GM21515 (cell line): ENCODE measurements around the gene VAT1.
"Not testable (repeated sequence)": the region's sequence is repeated elsewhere in the genome, so short reads cannot be mapped to it uniquely, and the experiment has no call there.

ENCODE experiments used
- ATAC-seq: cut with Tn5 transposase; IDR thresholded peaks from one replicate; pipeline ENCODE4 v1.9.1; 2021; ENCODE audit not compliant: unreplicated experiment

Gene VAT1

DNA sequence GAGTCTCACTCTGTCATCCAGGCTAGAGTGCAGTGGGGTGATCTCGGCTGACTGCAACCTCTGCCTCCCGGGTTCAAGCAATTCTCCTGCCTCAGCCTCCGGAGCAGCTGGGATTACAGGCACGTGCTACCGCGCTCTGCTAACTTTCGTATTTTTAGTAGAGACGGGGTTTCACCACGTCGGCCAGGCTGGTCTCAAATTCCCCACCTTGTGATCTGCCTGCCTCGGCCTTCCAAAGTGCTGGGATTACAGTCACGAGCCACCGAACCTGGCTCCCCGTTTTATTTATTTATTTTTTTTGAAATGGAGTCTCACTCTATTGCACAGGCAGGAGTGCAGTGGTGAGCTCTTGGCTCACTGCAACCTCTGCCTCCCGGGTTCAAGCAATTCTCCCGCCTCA, 46.5 kb downstream of the VAT1 start:
- ATAC-seq: not testable (repeated sequence)

DNA sequence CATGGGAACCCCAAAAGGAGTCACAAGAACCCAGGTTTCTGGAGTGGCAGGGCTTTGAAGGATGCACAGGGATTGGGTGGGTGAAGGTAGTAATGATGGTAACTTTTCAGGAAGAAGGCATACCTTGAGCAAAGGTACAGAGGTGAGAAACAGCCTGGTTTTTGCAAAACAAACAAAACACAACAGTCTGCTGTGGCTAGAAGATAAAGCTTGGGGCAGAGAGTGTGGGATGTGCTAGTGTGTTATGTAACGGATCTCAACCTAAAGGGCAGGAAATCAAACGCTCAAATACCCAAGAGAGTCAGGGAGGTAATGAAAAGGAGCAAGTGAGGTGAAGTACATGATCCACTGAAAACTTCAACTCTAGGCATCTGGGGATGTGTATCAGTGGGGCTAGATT, 46.9 kb downstream of the VAT1 start:
- ATAC-seq: no peak

DNA sequence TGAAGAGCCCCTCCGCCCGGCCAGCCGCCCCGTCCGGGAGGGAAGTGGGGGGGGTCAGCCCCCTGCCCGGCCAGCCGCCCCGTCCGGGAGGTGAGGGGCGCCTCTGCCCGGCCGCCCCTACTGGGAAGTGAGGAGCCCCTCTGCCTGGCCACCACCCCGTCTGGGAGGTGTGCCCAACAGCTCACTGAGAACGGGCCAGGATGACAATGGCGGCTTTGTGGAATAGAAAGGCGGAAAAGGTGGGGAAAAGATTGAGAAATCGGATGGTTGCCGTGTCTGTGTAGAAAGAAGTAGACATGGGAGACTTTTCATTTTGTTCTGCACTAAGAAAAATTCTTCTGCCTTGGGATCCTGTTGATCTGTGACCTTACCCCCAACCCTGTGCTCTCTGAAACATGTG, 48.9 kb downstream of the VAT1 start:
- ATAC-seq: not testable (repeated sequence)

DNA sequence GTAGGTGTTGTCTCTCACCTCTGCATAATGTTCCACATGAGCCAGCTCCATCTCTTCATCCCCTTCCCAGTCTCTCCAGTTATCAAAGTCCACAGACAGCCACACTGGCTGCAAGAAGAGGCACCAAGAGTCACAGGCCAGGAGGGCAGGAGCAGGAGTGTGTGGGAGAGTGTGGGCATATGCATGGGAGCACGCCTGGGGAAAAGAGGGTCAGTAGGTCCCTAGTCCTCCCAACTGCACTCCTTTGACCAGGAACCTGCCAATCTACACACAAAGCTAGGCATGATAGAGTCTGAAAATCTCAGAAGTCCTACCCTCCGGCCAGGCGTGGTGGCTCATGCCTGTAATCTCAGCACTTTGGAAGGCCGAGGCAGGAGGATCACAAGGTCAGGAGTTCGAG, 50.6 kb downstream of the VAT1 start:
- no peak for ATAC-seq

DNA sequence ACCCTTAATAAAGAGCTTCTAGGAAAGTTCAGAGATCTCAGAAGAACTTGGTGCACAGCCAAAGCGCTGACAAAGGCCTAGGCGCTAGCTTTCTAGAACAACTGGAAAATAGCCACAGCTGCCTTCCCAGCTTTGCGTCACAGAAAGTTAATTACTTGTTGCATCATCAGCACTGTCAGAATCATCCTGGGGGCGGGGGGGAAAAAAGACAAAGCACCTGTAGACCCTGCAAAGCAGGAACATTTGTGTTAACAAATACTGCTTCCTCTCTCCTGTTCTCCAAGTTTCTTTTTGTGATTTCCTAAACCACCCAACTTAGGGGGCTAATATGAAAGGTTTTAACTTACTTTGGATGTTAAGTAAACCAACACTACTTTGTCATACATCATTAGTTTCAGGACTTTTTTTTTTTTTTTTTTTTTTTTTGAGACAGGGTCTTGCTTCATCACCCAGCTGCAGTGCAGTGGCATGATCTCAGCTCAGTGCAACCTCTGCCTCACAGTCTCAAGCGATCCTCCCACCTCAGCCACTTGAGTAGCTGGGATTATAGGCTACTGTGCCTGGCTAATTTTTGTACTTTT, 53.1 kb downstream of the VAT1 start:
- ATAC-seq: no peak

GRCh38 chr17:42967925-42968324, 54.3 kb downstream of the VAT1 start:
- ATAC-seq: no peak
